ENCODE results near the gene SYK.

GRCh38 chr9:90841213-90841612 is 39.6 kb downstream of the SYK start:
- TF ChIP-seq CTCF (IDR thresholded peaks at IDR 0.05; ENCODE audit: low read depth, low read length) (no peak), MAX (IDR thresholded peaks at IDR 0.05; ENCODE audit: low read depth, low read length) (no peak)

Measured in NB4 (cell line).